Trophoblast cell (in vitro differentiated cells and primary cell): ENCODE measurements around the gene ZNF180.

Experiments
- DNase-seq, 2 donors: peaks; one replicate each; pipeline ENCODE4 v3.0.0-alpha.2; 2016
- H2AFZ ChIP-seq: 2 replicates; pipeline ENCODE4 v1.6.1; 2013; ENCODE audit warnings: low read length, moderate library complexity, mild to moderate bottlenecking; ENCODE audit not compliant: insufficient read depth, poor library complexity
- H2AK5ac ChIP-seq: 2 replicates; pipeline ENCODE4 v1.6.1; 2013; ENCODE audit warnings: mild to moderate bottlenecking, low read length
- H2BK120ac ChIP-seq: 2 replicates; pipeline ENCODE4 v1.6.1; 2013; ENCODE audit warnings: low read length, mild to moderate bottlenecking, moderate library complexity; ENCODE audit not compliant: insufficient read depth, poor library complexity
- H2BK12ac ChIP-seq: 2 replicates; pipeline ENCODE4 v1.6.1; 2013; ENCODE audit warnings: mild to moderate bottlenecking, low read length, moderate library complexity
- H2BK5ac ChIP-seq: 2 replicates; pipeline ENCODE4 v1.6.1; 2013; ENCODE audit warnings: low read length, low read depth, moderate library complexity, mild to moderate bottlenecking; ENCODE audit not compliant: poor library complexity
- H3K14ac ChIP-seq: 2 replicates; pipeline ENCODE4 v1.6.1; 2013; ENCODE audit warnings: mild to moderate bottlenecking, low read length
- H3K18ac ChIP-seq: 2 replicates; pipeline ENCODE4 v1.6.1; 2013; ENCODE audit warnings: mild to moderate bottlenecking, low read length
- H3K23ac ChIP-seq: 2 replicates; pipeline ENCODE4 v1.6.1; 2013; ENCODE audit warnings: low read length
- H3K27ac ChIP-seq: 2 replicates; pipeline ENCODE4 v1.5.1; 2013; ENCODE audit warnings: low read depth, mild to moderate bottlenecking, inconsistent platforms, low read length, moderate library complexity
- H3K27me3 ChIP-seq: 2 replicates; pipeline ENCODE4 v1.6.1; 2013; ENCODE audit warnings: inconsistent platforms, mild to moderate bottlenecking, low read length, moderate library complexity; ENCODE audit not compliant: insufficient read depth
- H3K36me3 ChIP-seq, 2 experiments: 1 replicate in 1 of 2; 2 replicates in 1 of 2; pipeline ENCODE4 v1.6.1; 2013; ENCODE audit warnings: low read length in 2 of 2, mild to moderate bottlenecking in 2 of 2, moderate library complexity in 1 of 2; ENCODE audit not compliant: insufficient read depth in 2 of 2, control insufficient read depth in 1 of 2
- H3K4ac ChIP-seq: 2 replicates; pipeline ENCODE4 v1.6.1; 2013; ENCODE audit warnings: low read depth, mild to moderate bottlenecking, low read length, moderate library complexity
- H3K4me1 ChIP-seq, 2 experiments: 1 replicate in 1 of 2; 2 replicates in 1 of 2; pipeline ENCODE4 v1.6.1; 2013; ENCODE audit warnings: low read length in 2 of 2, mild to moderate bottlenecking in 2 of 2, moderate library complexity in 1 of 2; ENCODE audit not compliant: insufficient read depth in 2 of 2, control insufficient read depth in 1 of 2
- H3K4me2 ChIP-seq: 2 replicates; pipeline ENCODE4 v1.6.1; 2013; ENCODE audit warnings: inconsistent platforms, mild to moderate bottlenecking, low read length, moderate library complexity
- H3K4me3 ChIP-seq: 2 replicates; pipeline ENCODE4 v1.5.1; 2013; ENCODE audit warnings: mild to moderate bottlenecking, low read depth, low read length, inconsistent platforms
- H3K79me1 ChIP-seq: one replicate; pipeline ENCODE4 v1.6.1; 2013; ENCODE audit warnings: low read length
- H3K79me2 ChIP-seq: 2 replicates; pipeline ENCODE4 v1.6.1; 2013; ENCODE audit warnings: low read length, mild to moderate bottlenecking; ENCODE audit not compliant: control insufficient read depth, insufficient read depth, poor library complexity
- H3K9ac ChIP-seq: 2 replicates; pipeline ENCODE4 v1.6.1; 2013; ENCODE audit warnings: mild to moderate bottlenecking, low read length
- H3K9me3 ChIP-seq: 2 replicates; pipeline ENCODE4 v1.6.1; 2013; ENCODE audit warnings: low read depth, mild to moderate bottlenecking, control low read depth, inconsistent platforms, low read length; ENCODE audit not compliant: insufficient read depth
- H4K12ac ChIP-seq: 2 replicates; pipeline ENCODE4 v1.6.1; 2013; ENCODE audit warnings: low read depth, mild to moderate bottlenecking, low read length, moderate library complexity
- H4K8ac ChIP-seq: 2 replicates; pipeline ENCODE4 v1.6.1; 2013; ENCODE audit warnings: low read depth, mild to moderate bottlenecking, low read length, moderate library complexity
- H4K91ac ChIP-seq: one replicate; pipeline ENCODE4 v1.6.1; 2013; ENCODE audit warnings: low read depth, mild to moderate bottlenecking, low read length, moderate library complexity
- WGBS: extraction: QIAGEN DNeasy Blood & Tissue Kit; methylation state at CpG from one replicate; pipeline ENCODE4 v1.1.7; 2013; ENCODE audit warnings: missing lambda C conversion rate; ENCODE audit not compliant: insufficient read length, insufficient coverage; ENCODE audit errors: extremely low coverage; 5-methylcytosine and 5-hydroxymethylcytosine counted together

Gene ZNF180

GRCh38 chr19:44527554-44527953, 27.2 kb upstream of the ZNF180 start:
- WGBS, result no CpG with 5 or more reads among the region's 7 CpGs
- Histone ChIP-seq H3K79me2 (no peaks in the 10 kb centered on the region), H2BK5ac (no peak overlapping the region)

GRCh38 chr19:44525721-44526430, 25.6 kb upstream of the ZNF180 start:
- Histone ChIP-seq H3K4me1 (no peaks in the 10 kb centered on the region), H2BK120ac (no peak overlapping the region), H3K79me1 (no peaks in the 10 kb centered on the region), H2AK5ac (no peak overlapping the region), H2BK5ac (no peak overlapping the region), H2BK12ac (no peak overlapping the region), H4K12ac (no peak overlapping the region), H3K4me3 (no peak overlapping the region), H3K9me3 (peaks cover 28% of the 10 kb centered on the region), H3K4ac (no peak overlapping the region), H3K27ac (no peak overlapping the region), H2AFZ (no peak overlapping the region), H4K8ac (no peak overlapping the region), H3K4me2 (no peak overlapping the region), H3K9ac (no peak overlapping the region), H4K91ac (no peak overlapping the region), H3K14ac (no peak overlapping the region), H3K79me2 (no peaks in the 10 kb centered on the region), H3K23ac (no peak overlapping the region), H3K27me3 (no peaks in the 10 kb centered on the region), H3K36me3 (no peaks in the 10 kb centered on the region), H3K18ac (no peak overlapping the region)
- DNase-seq, result peak; percentile 24 to 95
- WGBS, result no CpG with 5 or more reads among the region's 4 CpGs

More at GRCh38 chr19:44527554-44527953, 27.2 kb upstream of the ZNF180 start:
- DNase-seq, result peak in 1 of 2 donors; percentile 7
- Histone ChIP-seq H3K4me3 (no peak overlapping the region), H3K27ac (no peak overlapping the region), H3K9me3 (peaks cover 30% of the 10 kb centered on the region), H3K4me1 (no peaks in the 10 kb centered on the region), H2AK5ac (no peak overlapping the region), H3K4me2 (no peak overlapping the region), H3K36me3 (no peaks in the 10 kb centered on the region), H3K23ac (no peak overlapping the region), H3K18ac (no peak overlapping the region), H4K91ac (no peak overlapping the region), H2AFZ (no peak overlapping the region), H3K4ac (no peak overlapping the region), H3K27me3 (no peaks in the 10 kb centered on the region), H3K14ac (no peak overlapping the region), H3K9ac (no peak overlapping the region), H3K79me1 (no peaks in the 10 kb centered on the region), H2BK12ac (no peak overlapping the region), H2BK120ac (no peak overlapping the region), H4K12ac (no peak overlapping the region), H4K8ac (no peak overlapping the region)

- no peak overlapping the region for H4K12ac ChIP-seq
- 100% methylated on average over 2 of the region's 2 CpGs for WGBS
- no peak overlapping the region for H3K14ac ChIP-seq
- no peaks in the 10 kb centered on the region for H3K36me3 ChIP-seq
- H2BK120ac ChIP-seq, result no peak overlapping the region
- H3K27me3 ChIP-seq, result no peaks in the 10 kb centered on the region
- H3K9ac ChIP-seq, result no peak overlapping the region
- no peak overlapping the region for H3K4me3 ChIP-seq
- no peak overlapping the region for H3K4me2 ChIP-seq
- H3K18ac ChIP-seq, result no peak overlapping the region
- no peak overlapping the region for H3K4ac ChIP-seq
- no peaks in the 10 kb centered on the region for H3K79me2 ChIP-seq
- no peak overlapping the region for H3K27ac ChIP-seq
- no peak overlapping the region for H2AFZ ChIP-seq
- no peak overlapping the region for H4K91ac ChIP-seq
- H3K23ac ChIP-seq, result no peak overlapping the region
- no peak overlapping the region for H2BK5ac ChIP-seq
- H3K9me3 ChIP-seq, result peaks cover 31% of the 10 kb centered on the region
- no peaks in the 10 kb centered on the region for H3K79me1 ChIP-seq
- no peaks in the 10 kb centered on the region for H3K4me1 ChIP-seq
- H2AK5ac ChIP-seq, result no peak overlapping the region
- DNase-seq, result no peak
- H4K8ac ChIP-seq, result no peak overlapping the region
- H2BK12ac ChIP-seq, result no peak overlapping the region
Measured at GRCh38 chr19:44521370-44521769, 21.0 kb upstream of the ZNF180 start.

- H3K27ac ChIP-seq, result no peak overlapping the region
- H3K18ac ChIP-seq, result no peak overlapping the region
- no peak overlapping the region for H4K12ac ChIP-seq
- no peak overlapping the region for H4K91ac ChIP-seq
- no peak overlapping the region for H2AK5ac ChIP-seq
- no peak overlapping the region for H3K4ac ChIP-seq
- H4K8ac ChIP-seq, result no peak overlapping the region
- no peaks in the 10 kb centered on the region for H3K4me1 ChIP-seq
- no peak overlapping the region for H3K14ac ChIP-seq
- H3K4me2 ChIP-seq, result no peak overlapping the region
- no peak overlapping the region for H3K9ac ChIP-seq
- no peaks in the 10 kb centered on the region for H3K79me2 ChIP-seq
- no peak overlapping the region for H3K4me3 ChIP-seq
- no peaks in the 10 kb centered on the region for H3K36me3 ChIP-seq
- H2AFZ ChIP-seq, result no peak overlapping the region
- no CpG with 5 or more reads among the region's 7 CpGs for WGBS
- H2BK12ac ChIP-seq, result no peak overlapping the region
- H3K79me1 ChIP-seq, result no peaks in the 10 kb centered on the region
- H2BK5ac ChIP-seq, result no peak overlapping the region
- no peak overlapping the region for H2BK120ac ChIP-seq
- no peak for DNase-seq
- no peaks in the 10 kb centered on the region for H3K27me3 ChIP-seq
- H3K23ac ChIP-seq, result no peak overlapping the region
- H3K9me3 ChIP-seq, result peaks cover 17% of the 10 kb centered on the region
Measured at GRCh38 chr19:44517146-44517545, 16.8 kb upstream of the ZNF180 start.
